ENCODE results near the gene CES2.
"Not testable (repeated sequence)": the region's sequence is repeated elsewhere in the genome, so short reads cannot be mapped to it uniquely, and the experiment has no call there.

Gene CES2

GRCh38 chr16:66954097-66954659 lies 18.9 kb downstream of the CES2 start:
- Histone ChIP-seq H3K9me3 (ENCODE audit: control insufficient read depth, insufficient read depth, low read length) (no peaks in the 10 kb centered on the region), H3K9ac (ENCODE audit: low read depth, low read length) (no peak overlapping the region), H3K4me3 (ENCODE audit: low read depth, low read length) (no peak overlapping the region), H3K4me1 (ENCODE audit: control insufficient read depth, insufficient read depth, low read length) (no peaks in the 10 kb centered on the region), H3K36me3 (ENCODE audit: control insufficient read depth, insufficient read depth, low read length) (no peaks in the 10 kb centered on the region), H3K27me3 (ENCODE audit: control insufficient read depth, insufficient read depth, low read length) (peaks cover 16% of the 10 kb centered on the region)

GRCh38 chr16:66955363-66956153 lies 20.2 kb downstream of the CES2 start:
- not testable (repeated sequence) for H3K9ac ChIP-seq (ENCODE audit: low read depth, low read length); H3K4me3 ChIP-seq (ENCODE audit: low read depth, low read length); H3K9me3 ChIP-seq (ENCODE audit: control insufficient read depth, insufficient read depth, low read length); H3K4me1 ChIP-seq (ENCODE audit: control insufficient read depth, insufficient read depth, low read length); H3K27me3 ChIP-seq (ENCODE audit: control insufficient read depth, insufficient read depth, low read length); H3K36me3 ChIP-seq (ENCODE audit: control insufficient read depth, insufficient read depth, low read length)

GRCh38 chr16:66956154-66956457 lies 20.8 kb downstream of the CES2 start:
- H3K9ac ChIP-seq (ENCODE audit: low read depth, low read length); H3K4me3 ChIP-seq (ENCODE audit: low read depth, low read length); H3K9me3 ChIP-seq (ENCODE audit: control insufficient read depth, insufficient read depth, low read length); H3K27me3 ChIP-seq (ENCODE audit: control insufficient read depth, insufficient read depth, low read length); H3K36me3 ChIP-seq (ENCODE audit: control insufficient read depth, insufficient read depth, low read length); H3K4me1 ChIP-seq (ENCODE audit: control insufficient read depth, insufficient read depth, low read length): not testable (repeated sequence)

- Histone ChIP-seq H3K9me3 (ENCODE audit: control insufficient read depth, insufficient read depth, low read length) (no peaks in the 10 kb centered on the region), H3K9ac (ENCODE audit: low read depth, low read length) (no peak overlapping the region), H3K4me3 (ENCODE audit: low read depth, low read length) (no peak overlapping the region), H3K4me1 (ENCODE audit: control insufficient read depth, insufficient read depth, low read length) (no peaks in the 10 kb centered on the region), H3K36me3 (ENCODE audit: control insufficient read depth, insufficient read depth, low read length) (no peaks in the 10 kb centered on the region), H3K27me3 (ENCODE audit: control insufficient read depth, insufficient read depth, low read length) (no peaks in the 10 kb centered on the region)
Measured at GRCh38 chr16:66958857-66959703, 23.8 kb downstream of the CES2 start.

- H3K27me3 ChIP-seq (ENCODE audit: control insufficient read depth, insufficient read depth, low read length): no peaks in the 10 kb centered on the region
- H3K9ac ChIP-seq (ENCODE audit: low read depth, low read length): no peak overlapping the region
- no peaks in the 10 kb centered on the region for H3K36me3 ChIP-seq (ENCODE audit: control insufficient read depth, insufficient read depth, low read length)
- no peak overlapping the region for H3K4me3 ChIP-seq (ENCODE audit: low read depth, low read length)
- H3K9me3 ChIP-seq (ENCODE audit: control insufficient read depth, insufficient read depth, low read length): no peaks in the 10 kb centered on the region
- no peaks in the 10 kb centered on the region for H3K4me1 ChIP-seq (ENCODE audit: control insufficient read depth, insufficient read depth, low read length)
Measured at GRCh38 chr16:66959704-66960161, 24.4 kb downstream of the CES2 start.

- Histone ChIP-seq H3K4me3 (ENCODE audit: low read depth, low read length) (no peak overlapping the region), H3K9me3 (ENCODE audit: control insufficient read depth, insufficient read depth, low read length) (no peaks in the 10 kb centered on the region), H3K9ac (ENCODE audit: low read depth, low read length) (no peak overlapping the region), H3K36me3 (ENCODE audit: control insufficient read depth, insufficient read depth, low read length) (no peaks in the 10 kb centered on the region), H3K27me3 (ENCODE audit: control insufficient read depth, insufficient read depth, low read length) (no peaks in the 10 kb centered on the region), H3K4me1 (ENCODE audit: control insufficient read depth, insufficient read depth, low read length) (no peaks in the 10 kb centered on the region)
Measured at GRCh38 chr16:66960270-66960669, 25.0 kb downstream of the CES2 start.

GRCh38 chr16:66961065-66961744 lies 25.9 kb downstream of the CES2 start, which contains the start of gene CES3:
Gene CES3, plus strand, starts transcription at chr16:66961266. Its CDS starts 42 bp downstream, at chr16:66961308.
- Histone ChIP-seq H3K27me3 (ENCODE audit: control insufficient read depth, insufficient read depth, low read length) (no peaks in the 10 kb centered on the region), H3K9ac (ENCODE audit: low read depth, low read length) (no peak within 1 kb of the TSS), H3K4me1 (ENCODE audit: control insufficient read depth, insufficient read depth, low read length) (no peaks in the 10 kb centered on the region), H3K4me3 (ENCODE audit: low read depth, low read length) (peak within 1 kb of the TSS; percentile 46), H3K9me3 (ENCODE audit: control insufficient read depth, insufficient read depth, low read length) (no peaks in the 10 kb centered on the region), H3K36me3 (ENCODE audit: control insufficient read depth, insufficient read depth, low read length) (no peaks in the 10 kb centered on the region)

- no peaks in the 10 kb centered on the region for H3K27me3 ChIP-seq (ENCODE audit: control insufficient read depth, insufficient read depth, low read length)
- no peaks in the 10 kb centered on the region for H3K4me1 ChIP-seq (ENCODE audit: control insufficient read depth, insufficient read depth, low read length)
- no peaks in the 10 kb centered on the region for H3K9me3 ChIP-seq (ENCODE audit: control insufficient read depth, insufficient read depth, low read length)
- no peak overlapping the region for H3K9ac ChIP-seq (ENCODE audit: low read depth, low read length)
- H3K4me3 ChIP-seq (ENCODE audit: low read depth, low read length): no peak overlapping the region
- H3K36me3 ChIP-seq (ENCODE audit: control insufficient read depth, insufficient read depth, low read length): no peaks in the 10 kb centered on the region
Measured at GRCh38 chr16:66961914-66962313, 26.6 kb downstream of the CES2 start.

- Histone ChIP-seq H3K36me3 (ENCODE audit: control insufficient read depth, insufficient read depth, low read length) (no peaks in the 10 kb centered on the region), H3K4me1 (ENCODE audit: control insufficient read depth, insufficient read depth, low read length) (no peaks in the 10 kb centered on the region), H3K27me3 (ENCODE audit: control insufficient read depth, insufficient read depth, low read length) (no peaks in the 10 kb centered on the region), H3K9me3 (ENCODE audit: control insufficient read depth, insufficient read depth, low read length) (no peaks in the 10 kb centered on the region), H3K9ac (ENCODE audit: low read depth, low read length) (no peak overlapping the region), H3K4me3 (ENCODE audit: low read depth, low read length) (no peak overlapping the region)
Measured at GRCh38 chr16:66964049-66964448, 28.7 kb downstream of the CES2 start.

GRCh38 chr16:66968847-66969246 lies 33.5 kb downstream of the CES2 start:
- Histone ChIP-seq H3K9me3 (ENCODE audit: control insufficient read depth, insufficient read depth, low read length) (no peaks in the 10 kb centered on the region), H3K4me3 (ENCODE audit: low read depth, low read length) (no peak overlapping the region), H3K36me3 (ENCODE audit: control insufficient read depth, insufficient read depth, low read length) (no peaks in the 10 kb centered on the region), H3K9ac (ENCODE audit: low read depth, low read length) (no peak overlapping the region), H3K4me1 (ENCODE audit: control insufficient read depth, insufficient read depth, low read length) (no peaks in the 10 kb centered on the region), H3K27me3 (ENCODE audit: control insufficient read depth, insufficient read depth, low read length) (no peaks in the 10 kb centered on the region)

GRCh38 chr16:66970775-66971720 lies 35.7 kb downstream of the CES2 start:
- Histone ChIP-seq H3K36me3 (ENCODE audit: control insufficient read depth, insufficient read depth, low read length) (no peaks in the 10 kb centered on the region), H3K4me1 (ENCODE audit: control insufficient read depth, insufficient read depth, low read length) (no peaks in the 10 kb centered on the region), H3K9ac (ENCODE audit: low read depth, low read length) (no peak overlapping the region), H3K9me3 (ENCODE audit: control insufficient read depth, insufficient read depth, low read length) (no peaks in the 10 kb centered on the region), H3K4me3 (ENCODE audit: low read depth, low read length) (no peak overlapping the region), H3K27me3 (ENCODE audit: control insufficient read depth, insufficient read depth, low read length) (no peaks in the 10 kb centered on the region)
